Neural cell (in vitro differentiated cells): ENCODE measurements around the gene DCLK1. TPM values are rescaled to one million over a fixed set of nuclear protein-coding genes. Genes with fewer than 3 reads are reported as not detected.

Source experiments
- H2AFZ ChIP-seq: fragments of 200-600, 300-800 bp; sonication (generic), shearing (Covaris generic); 2 replicates; pipeline ENCODE4 v1.6.0; 2014; ENCODE audit warnings: low read depth, mild to moderate bottlenecking, antibody characterized with exemption, low read length, moderate library complexity
- H3F3A ChIP-seq: fragments of 200-600 bp; shearing (Covaris generic); 2 replicates; pipeline ENCODE4 v1.6.1; 2016; ENCODE audit warnings: mild to moderate bottlenecking, moderate library complexity, mixed read lengths, antibody characterized with exemption, low read length; ENCODE audit not compliant: insufficient read depth, poor library complexity, severe bottlenecking
- H3K27ac ChIP-seq: fragments of 200-600, 300-800 bp; sonication (generic), shearing (Covaris generic); 2 replicates; pipeline ENCODE4 v1.5.1; 2014; ENCODE audit warnings: mild to moderate bottlenecking, low read length, moderate library complexity
- H3K27me3 ChIP-seq: fragments of 300-800, 200-600 bp; sonication (generic), shearing (Covaris generic); 2 replicates; pipeline ENCODE4 v1.6.0; 2014; ENCODE audit warnings: mild to moderate bottlenecking, low read depth, low read length, moderate library complexity; ENCODE audit not compliant: insufficient read depth
- H3K36me3 ChIP-seq: fragments of 300-800, 200-600 bp; sonication (generic), shearing (Covaris generic); 2 replicates; pipeline ENCODE4 v1.5.1; 2014; ENCODE audit warnings: mild to moderate bottlenecking, antibody characterized with exemption, low read length, moderate library complexity; ENCODE audit not compliant: insufficient read depth
- H3K4me2 ChIP-seq: fragments of 300-800, 200-600 bp; sonication (generic), shearing (Covaris generic); 2 replicates; pipeline ENCODE4 v1.6.0; 2014; ENCODE audit warnings: mild to moderate bottlenecking, low read length
- H3K4me3 ChIP-seq: fragments of 300-800, 200-600 bp; sonication (generic), shearing (Covaris generic); 2 replicates; pipeline ENCODE4 v1.5.1; 2014; ENCODE audit warnings: mild to moderate bottlenecking, low read length, moderate library complexity
- H3K79me2 ChIP-seq: fragments of 200-600 bp; shearing (Covaris generic); replicated peaks from 2 replicates; pipeline ENCODE4 v1.6.0; 2014; ENCODE audit warnings: mild to moderate bottlenecking, low read length, moderate library complexity; ENCODE audit not compliant: insufficient read depth
- H3K9ac ChIP-seq: fragments of 300-800, 200-600 bp; sonication (generic), shearing (Covaris generic); 2 replicates; pipeline ENCODE4 v1.6.1; 2016; ENCODE audit warnings: mild to moderate bottlenecking, low read length, mixed read lengths
- H3K9me2 ChIP-seq: fragments of 200-600 bp; shearing (Covaris generic); 2 replicates; pipeline ENCODE4 v1.6.1; 2016; ENCODE audit warnings: mild to moderate bottlenecking, low read length, mixed read lengths; ENCODE audit not compliant: insufficient read depth
- H3K9me3 ChIP-seq: fragments of 200-600, 300-800 bp; sonication (generic), shearing (Covaris generic); 2 replicates; pipeline ENCODE4 v1.6.1; 2016; ENCODE audit warnings: mild to moderate bottlenecking, mixed run types, low read length, moderate library complexity, mixed read lengths
- H4K20me1 ChIP-seq: fragments of 200-600 bp; shearing (Covaris generic); 2 replicates; pipeline ENCODE4 v1.6.1; 2016; ENCODE audit warnings: mild to moderate bottlenecking, mixed run types; ENCODE audit not compliant: insufficient read depth
- CTCF ChIP-seq: fragments of 450-650 bp; IDR thresholded peaks from 2 replicates; pipeline ENCODE4 v1.5.1; 2014; ENCODE audit warnings: antibody characterized with exemption, mild to moderate bottlenecking, moderate library complexity; ENCODE audit not compliant: poor library complexity, severe bottlenecking
- MXI1 ChIP-seq: fragments of 450-650 bp; conservative IDR thresholded peaks from 2 replicates; pipeline ENCODE4 v1.6.1; 2014; ENCODE audit warnings: antibody characterized with exemption, mild to moderate bottlenecking; ENCODE audit not compliant: poor library complexity, severe bottlenecking
- POLR2AphosphoS5 ChIP-seq: IDR thresholded peaks from 2 replicates; pipeline ENCODE4 v1.6.1; 2012
- RAD21 ChIP-seq: fragments of 450-650 bp; conservative IDR thresholded peaks from 2 replicates; pipeline ENCODE4 v1.6.1; 2014; ENCODE audit warnings: antibody characterized with exemption, mild to moderate bottlenecking, moderate library complexity
- SMC3 ChIP-seq: fragments of 450-650 bp; conservative IDR thresholded peaks from 2 replicates; pipeline ENCODE4 v1.6.1; 2014; ENCODE audit warnings: antibody characterized with exemption, mild to moderate bottlenecking, moderate library complexity; ENCODE audit not compliant: poor library complexity
- polyA plus RNA-seq: library from polyadenylated mRNA; depleted of rRNA; stranded (reverse); fragments of >200 nt; gene quantifications from 2 replicates; pipeline ENCODE4 v1.2.3, GENCODE V29; 2014

Gene DCLK1
- polyA plus RNA-seq, 1 donor from 2014 or later: 124 TPM

DNA sequence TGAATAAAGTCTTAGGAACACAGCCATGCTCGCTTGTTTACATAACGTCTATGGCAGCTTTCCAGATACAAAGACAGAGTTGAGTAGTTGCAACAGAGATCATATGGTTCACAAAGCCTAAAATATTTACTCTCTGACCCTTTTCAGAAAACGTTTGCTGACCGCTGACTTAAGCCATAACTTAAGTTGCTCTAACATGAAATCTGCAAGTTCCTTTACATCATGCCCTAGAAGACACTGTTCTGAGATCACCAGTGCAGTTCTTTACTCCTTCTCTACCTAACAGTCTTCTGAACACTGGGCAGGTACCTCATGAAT is 166.4 kb downstream of the DCLK1 start:
- Histone ChIP-seq H3K9me3 (no peaks in the 10 kb centered on the region), H3K9me2 (no peaks in the 10 kb centered on the region), H3K27me3 (no peaks in the 10 kb centered on the region), H3K79me2 (peaks cover 4% of the 10 kb centered on the region), H3K4me3 (no peak overlapping the region), H3K36me3 (no peaks in the 10 kb centered on the region), H3F3A (no peaks in the 10 kb centered on the region), H4K20me1 (no peaks in the 10 kb centered on the region), H2AFZ (no peak overlapping the region), H3K9ac (no peak overlapping the region), H3K4me2 (no peak overlapping the region), H3K27ac (no peak overlapping the region)
- no peak for TF ChIP-seq SMC3

DNA sequence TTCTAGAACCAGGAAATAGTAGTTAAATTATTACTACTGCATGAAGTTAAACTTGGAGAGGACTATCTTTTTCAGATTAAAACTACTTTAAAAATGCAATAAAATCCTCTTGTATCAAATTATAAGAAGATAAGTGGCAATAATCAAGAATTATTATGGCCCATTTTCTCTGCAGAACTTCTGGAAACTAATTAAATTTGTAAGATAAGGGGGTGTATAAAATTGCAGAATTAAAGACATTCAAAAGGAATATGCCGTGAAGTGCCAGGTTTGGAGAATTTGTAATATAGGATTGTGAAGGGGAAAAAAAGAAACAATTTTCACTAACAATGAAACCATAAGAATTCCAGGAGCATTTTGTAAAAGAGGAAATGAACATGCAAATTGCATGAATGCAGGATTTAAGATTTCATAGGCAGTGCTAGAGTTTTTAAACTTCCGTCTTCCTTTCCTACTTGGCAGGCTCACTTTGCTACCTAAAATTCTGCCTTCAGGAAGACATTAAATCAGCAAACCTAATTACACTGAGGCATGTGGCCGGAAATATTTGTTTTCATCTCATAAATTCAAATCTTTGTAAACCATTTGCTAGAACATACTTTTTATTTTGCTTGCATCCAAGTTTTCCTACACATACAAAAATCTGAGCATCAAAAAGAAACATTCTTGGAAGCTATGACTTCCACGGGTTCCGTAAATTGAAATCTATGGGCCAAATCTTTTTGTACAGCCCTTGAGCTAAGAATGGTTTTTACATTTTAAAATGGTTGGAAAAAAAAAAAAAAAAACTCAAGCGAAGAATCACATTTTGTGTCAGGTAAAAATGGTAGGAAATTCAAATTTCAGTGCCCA is 166.9 kb downstream of the DCLK1 start:
- Histone ChIP-seq H3K27me3 (no peaks in the 10 kb centered on the region), H3K9me2 (no peaks in the 10 kb centered on the region), H3K79me2 (peaks cover 3% of the 10 kb centered on the region), H3K36me3 (no peaks in the 10 kb centered on the region), H3K4me3 (no peak overlapping the region), H2AFZ (no peak overlapping the region), H3K27ac (no peak overlapping the region), H3K9me3 (no peaks in the 10 kb centered on the region), H4K20me1 (no peaks in the 10 kb centered on the region), H3K4me2 (no peak overlapping the region), H3F3A (no peaks in the 10 kb centered on the region), H3K9ac (no peak overlapping the region)
- no peak for TF ChIP-seq MXI1
- TF ChIP-seq RAD21: no peak
- TF ChIP-seq POLR2AphosphoS5: no peak
- TF ChIP-seq SMC3: no peak

DNA sequence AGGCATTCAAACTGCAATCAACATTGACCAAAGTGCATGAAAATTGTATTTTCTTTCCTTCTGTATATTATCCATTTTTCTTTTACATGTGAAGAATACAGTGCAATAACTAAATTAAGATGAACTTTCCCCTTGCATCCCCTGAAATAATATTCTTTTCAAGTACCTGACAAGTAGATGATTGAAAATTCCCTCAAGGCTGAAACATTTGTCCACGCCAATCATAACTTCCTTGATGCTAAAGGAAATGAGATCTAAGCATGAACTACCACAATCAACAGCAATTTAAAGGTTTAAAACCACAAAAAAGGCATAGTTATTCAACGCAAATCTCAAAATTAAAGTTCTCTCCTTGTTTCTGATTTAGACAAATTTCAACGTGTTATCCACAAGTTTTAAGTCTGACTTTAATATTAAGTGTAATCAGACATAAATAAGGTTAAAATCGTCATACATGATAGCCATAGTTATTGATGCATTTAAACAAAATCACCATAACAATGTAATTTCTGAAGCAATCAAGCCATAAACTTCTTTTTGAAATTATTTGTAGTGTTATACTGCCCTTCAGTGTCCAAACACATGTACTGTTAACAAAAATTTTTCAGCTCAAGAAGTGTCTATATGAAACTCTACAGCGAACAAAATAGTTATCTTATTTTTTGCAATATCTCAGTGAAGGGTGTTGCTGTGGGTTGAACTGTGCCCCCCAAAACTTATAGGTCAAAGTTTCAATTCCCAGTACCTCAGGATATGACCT is 169.5 kb downstream of the DCLK1 start:
- no peaks in the 10 kb centered on the region for H3K79me2 ChIP-seq
- H3K9ac ChIP-seq: no peak overlapping the region
- no peaks in the 10 kb centered on the region for H4K20me1 ChIP-seq

More for the DNA sequence above, 169.5 kb downstream of the DCLK1 start:
- no peak overlapping the region for H3K4me2 ChIP-seq
- peak overlapping the region; percentile 14 for H3K4me3 ChIP-seq
- no peaks in the 10 kb centered on the region for H3K27me3 ChIP-seq
- H2AFZ ChIP-seq: no peak overlapping the region
- peak overlapping the region; percentile 25 for H3K27ac ChIP-seq
- no peaks in the 10 kb centered on the region for H3K9me3 ChIP-seq
- H3K9me2 ChIP-seq: no peaks in the 10 kb centered on the region
- H3F3A ChIP-seq: no peaks in the 10 kb centered on the region
- no peaks in the 10 kb centered on the region for H3K36me3 ChIP-seq
- TF ChIP-seq MXI1 (no peak), CTCF (peak; percentile 28)
